ENCODE measurements around the gene MVB12A. TPM values are rescaled to one million over a fixed set of nuclear protein-coding genes. Genes with fewer than 3 reads are reported as not detected.

The MVB12A gene
- total and polyA plus RNA-seq, 2 of the 4 experiments (the other 2 are of a cell fraction), result 13.8 to 43.9 TPM

DNA sequence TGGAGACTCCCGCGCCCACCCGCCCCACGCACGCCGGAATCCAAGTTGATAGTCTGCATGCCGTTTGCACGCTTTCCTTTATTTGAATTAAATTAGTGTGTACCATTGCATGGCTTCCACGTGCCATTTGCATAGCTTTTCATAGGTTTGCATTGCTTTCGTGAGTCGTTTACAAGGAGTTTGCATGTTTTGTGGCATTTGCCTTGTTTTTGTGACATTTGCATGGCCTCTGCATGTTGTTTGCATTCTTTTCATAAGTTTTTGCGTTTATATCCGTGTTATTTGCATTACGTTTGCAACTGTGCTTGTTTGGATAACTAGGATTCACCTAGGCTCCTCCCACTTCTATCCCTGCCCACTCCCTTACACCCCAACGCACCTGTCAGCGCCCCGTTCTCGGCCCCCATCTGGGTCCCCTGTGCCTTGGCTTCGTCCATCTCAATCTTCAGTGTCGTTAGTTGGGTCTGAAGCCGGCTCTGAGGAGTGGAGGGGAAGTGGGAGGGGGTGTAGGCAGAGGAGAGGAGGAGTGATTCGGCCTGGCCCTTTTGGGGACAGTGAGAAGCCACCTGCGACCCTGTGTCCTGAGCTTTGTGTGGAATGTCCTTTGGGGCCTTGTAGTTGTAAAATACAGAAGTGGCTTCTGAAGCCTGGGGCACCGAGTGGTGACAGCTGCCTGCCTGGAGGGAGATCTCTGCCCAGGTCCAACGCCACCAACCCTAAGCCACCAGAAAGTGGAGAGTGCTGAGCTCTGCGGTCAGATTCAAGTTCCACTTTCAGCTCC lies 28.3 kb upstream of the MVB12A start:
- ChIA-PET POLR2A (ENCODE audit: unreplicated experiment) (no interaction called here), CTCF (interaction anchor here (0.5 kb wide), 1 partner anchor 46 kb away, joined by 3 read pairs; no protein-coding TSS in a partner anchor)
- Histone ChIP-seq H3K4me2 (ENCODE audit: low read depth, low read length) (peak overlapping the region; percentile 73), H3K56ac (ENCODE audit: extremely low read depth, insufficient read depth, low read length) (no peak overlapping the region), H3K4me1 (ENCODE audit: control insufficient read depth, insufficient read depth, low read length) (peaks cover 2% of the 10 kb centered on the region; the same call in 1 of the 2 replicates), H2BK20ac (ENCODE audit: low read depth, low read length) (no peak overlapping the region), H2BK5ac (ENCODE audit: low read depth, low read length, poor library complexity, severe bottlenecking) (no peak overlapping the region), H4K8ac (ENCODE audit: low read depth in 2 of 2, low read length in 2 of 2) (peak overlapping the region in 1 of 2 experiments; percentile 42; a peak in 1 of 4 replicates), H3K27me3 (ENCODE audit: control insufficient read depth, insufficient read depth, low read length) (peaks cover 3% of the 10 kb centered on the region), H3K18ac (ENCODE audit: low read depth, low read length) (no peak overlapping the region), H3K4ac (ENCODE audit: low read depth, low read length) (no peak overlapping the region), H3K9me1 (ENCODE audit: insufficient read depth, low read length) (no peaks in the 10 kb centered on the region), H3K9me3 (ENCODE audit: control insufficient read depth, insufficient read depth, low read length) (peaks cover 9% of the 10 kb centered on the region; the same call in 1 of the 2 replicates), H3K9ac (ENCODE audit: low read depth, low read length) (0 out of 2 replicates have a peak overlapping the region, but pooled peaks have one; percentile 30), H2AFZ (replicated peaks; ENCODE audit: low read length, poor library complexity) (peak overlapping the region; percentile 97), H3K79me1 (ENCODE audit: low read depth in 1 of 2, low read length in 2 of 2) (no peaks in the 10 kb centered on the region), H3K36me3 (ENCODE audit: control insufficient read depth, insufficient read depth, low read length) (no peaks in the 10 kb centered on the region), H2BK15ac (ENCODE audit: low read depth, low read length) (no peak overlapping the region), H2AK5ac (ENCODE audit: low read depth, low read length) (no peak overlapping the region), H2BK120ac (ENCODE audit: low read depth, low read length) (no peak overlapping the region), H3K23ac (ENCODE audit: low read depth, low read length) (no peak overlapping the region), H4K5ac (ENCODE audit: low read depth, low read length) (peak overlapping the region; percentile 49; the same call in 1 of the 2 replicates), H4K91ac (ENCODE audit: insufficient read depth, low read depth, low read length) (no peak overlapping the region), H4K20me1 (ENCODE audit: insufficient read depth, low read length) (no peaks in the 10 kb centered on the region), H3K4me3 (ENCODE audit: insufficient read depth, low read depth, low read length) (peak overlapping the region; percentile 27), H3K14ac (replicated peaks; ENCODE audit: low read depth, low read length) (no peak overlapping the region), H2AK9ac (replicated peaks; ENCODE audit: low read depth, low read length, poor library complexity) (peak overlapping the region; percentile 77), H3K27ac (ENCODE audit: insufficient read depth, low read length) (no peak overlapping the region)
- in situ Hi-C loops (cut with MboI; ENCODE audit: low sequenced_read_pairs) (no loop called here), intact Hi-C loops (cut with micrococcal nuclease) (loop anchor here (10.0 kb wide), 1 partner anchor 163 kb away; the partner anchor contains the start of gene COLGALT1), dilution Hi-C loops (cut with HindIII; ENCODE audit: low sequenced_read_pairs, unreplicated experiment) (no loop called here)
- TF ChIP-seq SMC3 (IDR thresholded peaks at IDR 0.05; ENCODE audit: low read depth, low read length) (no peak), RFX5 (IDR thresholded peaks at IDR 0.05; ENCODE audit: low read depth, low read length) (no peak), RAD21 (IDR thresholded peaks at IDR 0.05; ENCODE audit: low read length) (no peak), CHD1 (IDR thresholded peaks at IDR 0.05; ENCODE audit: low read depth, low read length) (no peak), FOS (IDR thresholded peaks at IDR 0.05; ENCODE audit: low read depth, low read length) (no peak), CTCF (conservative IDR thresholded peaks at IDR 0.05; ENCODE audit: low read depth, low read length) (no peak), NFE2L2 (IDR thresholded peaks at IDR 0.05; ENCODE audit: low read depth, low read length) (no peak), USF2 (IDR thresholded peaks at IDR 0.05; ENCODE audit: low read depth, low read length) (no peak), MAZ (IDR thresholded peaks at IDR 0.05; ENCODE audit: borderline replicate concordance, low read depth, low read length) (no peak), POLR2A (IDR thresholded peaks at IDR 0.05; ENCODE audit: low read depth, low read length) (no peak), RCOR1 (IDR thresholded peaks at IDR 0.05; ENCODE audit: insufficient replicate concordance, low read length) (no peak), CEBPB (IDR thresholded peaks at IDR 0.05; ENCODE audit: low read depth, low read length) (no peak), BHLHE40 (IDR thresholded peaks at IDR 0.05; ENCODE audit: low read depth, low read length) (no peak)
- TF ChIP-seq, protein P1, sequence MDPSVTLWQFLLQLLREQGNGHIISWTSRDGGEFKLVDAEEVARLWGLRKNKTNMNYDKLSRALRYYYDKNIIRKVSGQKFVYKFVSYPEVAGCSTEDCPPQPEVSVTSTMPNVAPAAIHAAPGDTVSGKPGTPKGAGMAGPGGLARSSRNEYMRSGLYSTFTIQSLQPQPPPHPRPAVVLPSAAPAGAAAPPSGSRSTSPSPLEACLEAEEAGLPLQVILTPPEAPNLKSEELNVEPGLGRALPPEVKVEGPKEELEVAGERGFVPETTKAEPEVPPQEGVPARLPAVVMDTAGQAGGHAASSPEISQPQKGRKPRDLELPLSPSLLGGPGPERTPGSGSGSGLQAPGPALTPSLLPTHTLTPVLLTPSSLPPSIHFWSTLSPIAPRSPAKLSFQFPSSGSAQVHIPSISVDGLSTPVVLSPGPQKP (IDR thresholded peaks at IDR 0.05; ENCODE audit: borderline replicate concordance, low read depth, low read length), result no peak
- BruUV-seq (replicated peaks), result no TSS peak
- no peak for ATAC-seq (ENCODE audit: low read depth)
- no peak for DNase-seq
- WGBS, 2 experiments (ENCODE audit: extremely low coverage in 2 of 2, insufficient read length in 1 of 2), result 10% methylated on average over 14 of the region's 26 CpGs; no CpG with 5 or more reads in 1 of the 2 experiments
